HG02840 (cell line): ENCODE results near the gene PPIB.
"Not testable (repeated sequence)": the region's sequence is repeated elsewhere in the genome, so short reads cannot be mapped to it uniquely, and the experiment has no call there.

Source experiments
- ATAC-seq: cut with Tn5 transposase; IDR thresholded peaks from one replicate; pipeline ENCODE4 v1.9.1; 2021; ENCODE audit warnings: mild to moderate bottlenecking, moderate library complexity, moderate number of reproducible peaks; ENCODE audit not compliant: unreplicated experiment, low FRiP score

Gene PPIB

GRCh38 chr15:64143276-64143675 is 19.5 kb downstream of the PPIB start:
- no peak for ATAC-seq

- no peak for ATAC-seq
Observed at GRCh38 chr15:64141798-64142512, 20.9 kb downstream of the PPIB start.

GRCh38 chr15:64138331-64138941 is 24.4 kb downstream of the PPIB start:
- ATAC-seq = no peak

- no peak for ATAC-seq
Observed at GRCh38 chr15:64137226-64137833, 25.5 kb downstream of the PPIB start.

GRCh38 chr15:64136347-64136746 is 26.5 kb downstream of the PPIB start:
- ATAC-seq = no peak

- no peak for ATAC-seq
Observed at GRCh38 chr15:64134345-64134829, 28.4 kb downstream of the PPIB start.

- ATAC-seq = no peak
Observed at GRCh38 chr15:64133623-64134344, 29.0 kb downstream of the PPIB start.

GRCh38 chr15:64132217-64132616 is 30.6 kb downstream of the PPIB start:
- ATAC-seq = no peak

- ATAC-seq = no peak
Observed at GRCh38 chr15:64131547-64131946, 31.3 kb downstream of the PPIB start.

GRCh38 chr15:64130159-64130558 is 32.7 kb downstream of the PPIB start:
- ATAC-seq = no peak

GRCh38 chr15:64127521-64128270 is 35.1 kb downstream of the PPIB start:
- no peak for ATAC-seq

GRCh38 chr15:64125978-64126377 is 36.8 kb downstream of the PPIB start:
- no peak for ATAC-seq

- no peak for ATAC-seq
Observed at GRCh38 chr15:64122936-64123351, 39.9 kb downstream of the PPIB start.

- no peak for ATAC-seq
Observed at GRCh38 chr15:64122444-64122843, 40.4 kb downstream of the PPIB start.

GRCh38 chr15:64121614-64122013 is 41.2 kb downstream of the PPIB start:
- no peak for ATAC-seq

GRCh38 chr15:64120322-64120721 is 42.5 kb downstream of the PPIB start:
- not testable (repeated sequence) for ATAC-seq

GRCh38 chr15:64117759-64118487 is 44.9 kb downstream of the PPIB start:
- ATAC-seq = no peak

- ATAC-seq = no peak
Observed at GRCh38 chr15:64112904-64113303, 49.9 kb downstream of the PPIB start.

GRCh38 chr15:64112073-64112772 is 50.6 kb downstream of the PPIB start:
- no peak for ATAC-seq
